Upper lobe of left lung (tissue), 4 donors: ENCODE results near the gene KMT2C.

Source experiments
- CTCF ChIP-seq, 6 experiments: fragments of 450-650 bp in 4 of 6; fragments of 200-600 bp in 2 of 6; sonication (generic) in 2 of 6; IDR thresholded peaks; one replicate each; pipeline ENCODE4 v1.5.1; 2016 to 2019; ENCODE audit warnings: antibody characterized with exemption in 6 of 6
- POLR2A ChIP-seq, 4 donors: fragments of 450-650 bp; IDR thresholded peaks; one replicate each; pipeline ENCODE4 v1.5.1; 2016 to 2017; ENCODE audit warnings: antibody characterized with exemption in 4 of 4, mild to moderate bottlenecking in 2 of 4

GRCh38 chr7:152131981-152132494 lies 303.8 kb downstream of the KMT2C start:
- TF ChIP-seq POLR2A (IDR thresholded peaks at IDR 0.05) (no peak), CTCF (IDR thresholded peaks at IDR 0.05) (no peak)
